Dendritic cell treated with granulocyte-macrophage colony-stimulating factor and Interleukin-4, amounts not matched to agents 40 ng/mL and 50 ng/mL, for 4 days (primary cell): ENCODE data around the gene KCTD10.
"Not testable (repeated sequence)": the region's sequence is repeated elsewhere in the genome, so short reads cannot be mapped to it uniquely, and the experiment has no call there.

Experiments used
- H3K27ac Mint-ChIP-seq: one replicate; pipeline ENCODE4 v1.8.0; 2022; ENCODE audit warnings: mild to moderate bottlenecking, mixed read lengths
- H3K27me3 Mint-ChIP-seq: one replicate; pipeline ENCODE4 v1.8.0; 2022; ENCODE audit warnings: mild to moderate bottlenecking, mixed read lengths
- H3K36me3 Mint-ChIP-seq: one replicate; pipeline ENCODE4 v1.8.0; 2022; ENCODE audit warnings: low read depth, mixed read lengths
- H3K4me1 Mint-ChIP-seq: one replicate; pipeline ENCODE4 v1.8.0; 2022; ENCODE audit warnings: low read depth, mixed read lengths
- H3K4me3 Mint-ChIP-seq: one replicate; pipeline ENCODE4 v1.8.0; 2022; ENCODE audit warnings: mild to moderate bottlenecking, moderate library complexity, mixed read lengths
- H3K9me3 Mint-ChIP-seq: one replicate; pipeline ENCODE4 v1.8.0; 2022; ENCODE audit warnings: mixed read lengths
- intact Hi-C: fragments of 100-400 bp; cut with micrococcal nuclease; formaldehyde crosslinking; loops from one replicate; pipeline ENCODE4 v1.15.0; 2022

The KCTD10 gene

DNA sequence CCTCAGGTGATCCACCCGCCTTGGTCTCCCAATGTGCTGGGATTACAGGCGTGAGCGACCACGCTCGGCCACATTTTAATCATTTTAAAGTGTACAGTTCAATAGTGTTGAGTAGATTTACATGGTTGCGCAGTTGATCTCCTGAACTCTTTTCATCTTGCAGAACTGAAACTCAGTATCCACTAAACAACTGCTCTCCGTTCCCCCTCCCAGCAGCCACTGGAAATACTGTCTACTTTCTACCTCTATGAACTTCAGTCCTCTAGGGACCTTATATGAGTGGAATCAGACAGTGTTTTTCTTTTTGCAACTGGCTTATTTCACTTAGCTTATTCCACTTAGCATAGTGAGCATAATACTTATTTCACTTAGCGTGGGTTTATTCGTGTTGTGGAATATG is 53.7 kb downstream of the KCTD10 start:
- H3K4me3 Mint-ChIP-seq = no peak overlapping the region
- intact Hi-C loops = no loop called here
- H3K4me1 Mint-ChIP-seq = peaks cover 6% of the 10 kb centered on the region
- H3K36me3 Mint-ChIP-seq = no peaks in the 10 kb centered on the region
- H3K9me3 Mint-ChIP-seq = peaks cover 9% of the 10 kb centered on the region
- H3K27me3 Mint-ChIP-seq = peaks cover 22% of the 10 kb centered on the region
- H3K27ac Mint-ChIP-seq = no peak overlapping the region

DNA sequence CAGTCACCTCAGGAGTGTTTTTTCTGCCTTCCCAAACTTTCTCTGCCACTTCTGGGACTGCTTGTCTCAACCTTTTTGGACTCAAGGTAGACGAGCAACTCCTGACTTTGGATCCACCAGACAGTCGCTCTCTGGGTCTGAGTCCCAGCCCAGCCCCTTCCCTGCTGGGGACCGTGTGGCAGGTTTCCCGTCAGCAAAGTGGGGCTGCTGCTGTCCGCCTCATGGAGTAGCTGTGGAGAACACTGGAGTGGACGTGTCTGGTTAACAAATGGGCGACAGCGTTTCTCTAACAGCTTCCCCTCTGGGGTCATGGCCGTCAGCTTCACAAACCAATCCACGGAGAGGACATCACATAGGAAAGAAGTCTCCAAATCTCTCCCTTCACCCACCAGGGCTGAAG is 54.8 kb downstream of the KCTD10 start:
- Mint-ChIP-seq H3K4me3 (no peak overlapping the region), H3K4me1 (peaks cover 6% of the 10 kb centered on the region), H3K9me3 (peaks cover 9% of the 10 kb centered on the region), H3K27ac (no peak overlapping the region), H3K36me3 (no peaks in the 10 kb centered on the region), H3K27me3 (peaks cover 22% of the 10 kb centered on the region)
- intact Hi-C loops = no loop called here

DNA sequence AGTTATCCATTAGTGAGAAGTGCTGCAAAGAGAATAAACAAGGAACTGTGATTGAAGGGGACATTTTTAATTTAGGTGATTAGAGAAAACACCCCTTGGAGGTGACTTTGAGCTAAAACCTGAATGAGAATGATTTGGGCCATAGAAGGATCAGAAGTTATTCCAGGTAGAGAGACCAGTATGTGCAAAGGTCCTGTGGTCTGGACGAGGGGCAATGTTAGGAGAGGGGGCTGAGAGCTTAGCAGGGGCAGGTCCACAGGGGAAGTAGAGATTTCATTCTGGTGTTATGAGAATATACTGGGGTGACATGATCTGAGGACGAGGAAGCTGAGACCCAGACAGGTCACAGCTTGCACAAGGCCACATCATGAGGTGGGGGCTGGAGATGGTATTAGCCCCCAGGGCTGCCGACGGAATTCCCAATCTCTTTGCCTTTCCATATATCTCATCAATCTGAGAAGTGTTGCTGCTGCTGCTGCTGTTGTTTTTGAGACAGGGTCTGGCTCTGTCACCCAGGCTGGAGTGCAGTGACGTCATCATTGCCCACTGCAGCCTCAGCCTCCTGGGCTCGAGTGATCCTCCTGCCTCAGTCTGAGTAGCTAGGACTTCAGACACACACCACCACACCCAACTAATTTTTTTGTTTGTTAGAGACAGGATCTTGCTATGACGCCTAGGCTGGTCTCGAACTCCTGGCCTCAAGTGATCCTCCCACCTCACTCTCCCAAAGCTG is 55.6 kb downstream of the KCTD10 start:
- H3K36me3 Mint-ChIP-seq = no peaks in the 10 kb centered on the region
- peaks cover 9% of the 10 kb centered on the region for H3K9me3 Mint-ChIP-seq
- H3K27ac Mint-ChIP-seq = no peak overlapping the region
- H3K27me3 Mint-ChIP-seq = peaks cover 22% of the 10 kb centered on the region
- intact Hi-C loops = no loop called here
- H3K4me1 Mint-ChIP-seq = peaks cover 6% of the 10 kb centered on the region
- no peak overlapping the region for H3K4me3 Mint-ChIP-seq

DNA sequence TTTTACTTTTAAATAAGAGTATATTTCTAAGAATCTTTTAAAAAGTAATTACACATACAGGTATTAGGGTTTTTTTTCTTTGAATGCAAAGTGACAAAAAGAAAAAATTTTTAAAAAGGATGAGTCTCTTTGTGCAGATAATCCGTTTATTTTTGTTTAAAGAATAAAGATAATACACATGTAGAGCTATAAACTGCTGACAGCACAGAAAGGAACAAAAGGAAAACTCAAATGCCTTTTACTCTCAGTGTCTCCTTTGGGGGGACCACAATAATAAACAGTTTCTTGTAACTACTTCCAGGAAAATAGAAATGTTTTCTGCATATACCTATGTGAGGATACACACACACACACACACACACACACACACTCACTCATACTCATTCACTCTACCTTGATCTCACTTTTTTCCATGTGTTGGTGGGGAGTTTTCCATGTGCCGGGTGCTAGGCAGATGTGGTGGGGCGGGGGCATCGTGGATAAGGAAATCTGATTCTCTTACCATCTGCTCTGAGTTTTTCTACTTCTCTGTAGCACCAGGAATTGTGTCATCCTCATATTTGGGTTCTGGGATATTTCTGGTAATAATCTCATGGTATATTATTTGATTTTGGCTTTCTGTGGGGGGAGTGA is 58.1 kb downstream of the KCTD10 start:
- Mint-ChIP-seq H3K9me3 (peaks cover 9% of the 10 kb centered on the region), H3K4me1 (peaks cover 6% of the 10 kb centered on the region), H3K4me3 (no peak overlapping the region), H3K27ac (no peak overlapping the region), H3K27me3 (peaks cover 15% of the 10 kb centered on the region), H3K36me3 (no peaks in the 10 kb centered on the region)
- intact Hi-C loops = no loop called here

DNA sequence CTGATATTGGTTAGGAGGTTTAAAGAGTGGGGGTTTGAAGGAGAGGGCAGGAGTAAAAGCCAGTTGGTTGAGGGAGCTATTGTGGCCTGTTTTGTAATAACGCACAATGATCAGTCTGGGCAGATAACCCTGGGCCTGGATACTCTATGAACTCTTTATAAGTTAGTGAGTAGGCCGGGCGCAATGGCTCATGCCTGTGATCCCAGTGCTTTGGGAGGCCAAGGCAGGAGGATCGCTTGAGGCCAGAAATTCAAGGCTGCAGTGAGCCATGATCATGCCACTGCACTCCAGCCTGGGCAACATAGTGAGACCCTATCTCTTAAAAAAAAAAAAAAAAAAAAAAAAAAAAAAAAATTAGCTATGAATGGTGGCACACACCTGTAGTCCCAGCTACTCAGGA is 71.0 kb downstream of the KCTD10 start:
- intact Hi-C loops = not testable (repeated sequence)

DNA sequence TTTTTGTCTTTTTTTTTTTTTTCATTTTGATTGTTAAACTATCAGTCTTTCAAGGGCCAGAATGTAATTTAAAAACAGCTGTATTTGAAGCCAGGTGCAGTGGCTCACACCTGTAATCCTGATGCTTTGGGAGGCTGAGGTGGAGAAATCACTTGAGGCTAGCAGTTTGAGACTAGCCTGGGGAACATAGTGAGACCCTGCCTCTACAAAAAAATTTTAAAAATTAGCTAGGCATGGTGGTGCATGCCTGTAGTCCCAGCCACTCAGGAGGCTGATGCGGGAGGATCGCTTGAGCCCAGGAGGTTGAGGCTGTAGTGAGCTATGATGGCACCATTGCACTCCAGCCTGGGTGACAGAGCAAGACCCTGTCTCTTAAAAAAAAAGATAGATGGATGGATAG is 72.3 kb downstream of the KCTD10 start:
- intact Hi-C loops, H3K9me3 Mint-ChIP-seq, H3K4me1 Mint-ChIP-seq, H3K36me3 Mint-ChIP-seq, H3K27ac Mint-ChIP-seq, H3K4me3 Mint-ChIP-seq: not testable (repeated sequence)
- peaks cover 18% of the 10 kb centered on the region for H3K27me3 Mint-ChIP-seq

More for the DNA sequence above, 71.0 kb downstream of the KCTD10 start:
- not testable (repeated sequence) for H3K4me1 Mint-ChIP-seq, H3K27ac Mint-ChIP-seq, H3K4me3 Mint-ChIP-seq, H3K36me3 Mint-ChIP-seq, H3K9me3 Mint-ChIP-seq
- peaks cover 16% of the 10 kb centered on the region for H3K27me3 Mint-ChIP-seq
